GM12874 (cell line): ENCODE results near the gene PADI1.

Experiments used
- TF ChIP-seq, protein P1 (sequence below): IDR thresholded peaks from 2 replicates; pipeline ENCODE4 v1.5.1; 2011; ENCODE audit warnings: low read depth, mild to moderate bottlenecking, control low read depth, low read length, moderate library complexity; ENCODE audit not compliant: insufficient read depth

Gene PADI1, protein sequence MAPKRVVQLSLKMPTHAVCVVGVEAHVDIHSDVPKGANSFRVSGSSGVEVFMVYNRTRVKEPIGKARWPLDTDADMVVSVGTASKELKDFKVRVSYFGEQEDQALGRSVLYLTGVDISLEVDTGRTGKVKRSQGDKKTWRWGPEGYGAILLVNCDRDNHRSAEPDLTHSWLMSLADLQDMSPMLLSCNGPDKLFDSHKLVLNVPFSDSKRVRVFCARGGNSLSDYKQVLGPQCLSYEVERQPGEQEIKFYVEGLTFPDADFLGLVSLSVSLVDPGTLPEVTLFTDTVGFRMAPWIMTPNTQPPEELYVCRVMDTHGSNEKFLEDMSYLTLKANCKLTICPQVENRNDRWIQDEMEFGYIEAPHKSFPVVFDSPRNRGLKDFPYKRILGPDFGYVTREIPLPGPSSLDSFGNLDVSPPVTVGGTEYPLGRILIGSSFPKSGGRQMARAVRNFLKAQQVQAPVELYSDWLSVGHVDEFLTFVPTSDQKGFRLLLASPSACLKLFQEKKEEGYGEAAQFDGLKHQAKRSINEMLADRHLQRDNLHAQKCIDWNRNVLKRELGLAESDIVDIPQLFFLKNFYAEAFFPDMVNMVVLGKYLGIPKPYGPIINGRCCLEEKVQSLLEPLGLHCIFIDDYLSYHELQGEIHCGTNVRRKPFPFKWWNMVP

DNA sequence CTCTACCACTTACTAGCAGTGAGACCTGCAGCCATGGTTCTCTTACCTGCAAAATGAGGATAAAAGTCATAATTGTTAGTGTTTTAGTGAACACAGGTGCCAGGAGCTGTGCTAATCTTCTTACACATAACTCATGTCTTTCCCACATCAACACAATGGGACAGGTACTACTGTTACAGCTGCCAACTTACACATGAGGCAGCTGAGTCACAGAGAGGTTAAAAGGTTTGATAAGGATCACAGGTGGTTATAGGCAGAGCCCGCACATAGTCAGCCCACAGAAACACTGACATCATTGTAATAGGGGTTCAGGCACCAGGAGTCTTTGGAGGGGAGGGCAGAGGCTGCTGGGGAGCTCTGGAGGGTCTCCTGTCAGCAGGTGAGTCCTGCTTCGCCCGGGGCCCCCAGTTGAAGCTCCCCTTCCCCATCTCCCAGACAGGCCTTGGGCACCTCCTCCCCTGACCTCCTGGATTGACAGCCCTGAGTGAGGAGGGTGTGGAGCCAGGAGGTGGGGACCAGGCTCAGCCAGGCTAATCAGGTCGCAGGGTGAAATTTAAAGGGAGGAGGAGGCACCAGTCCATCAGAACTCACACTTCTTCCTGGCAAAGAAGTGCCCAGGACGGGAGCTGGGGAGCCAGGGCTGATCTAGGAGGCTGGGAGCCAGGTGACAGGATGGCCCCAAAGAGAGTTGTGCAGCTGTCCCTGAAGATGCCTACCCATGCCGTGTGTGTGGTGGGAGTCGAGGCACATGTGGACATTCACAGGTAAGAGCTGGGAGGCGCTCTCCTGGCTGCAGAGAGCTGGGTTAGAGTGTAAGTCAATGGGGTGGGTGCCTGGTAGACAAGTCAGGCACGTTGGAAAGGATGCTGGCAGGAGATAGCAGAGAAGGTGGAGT lies at the start of gene PADI1:
PADI1 (plus strand) TSS at position 583 of the 895 bp plus-strand sequence; CDS start at position 673, 90 bp downstream.
- TF ChIP-seq, protein P1, sequence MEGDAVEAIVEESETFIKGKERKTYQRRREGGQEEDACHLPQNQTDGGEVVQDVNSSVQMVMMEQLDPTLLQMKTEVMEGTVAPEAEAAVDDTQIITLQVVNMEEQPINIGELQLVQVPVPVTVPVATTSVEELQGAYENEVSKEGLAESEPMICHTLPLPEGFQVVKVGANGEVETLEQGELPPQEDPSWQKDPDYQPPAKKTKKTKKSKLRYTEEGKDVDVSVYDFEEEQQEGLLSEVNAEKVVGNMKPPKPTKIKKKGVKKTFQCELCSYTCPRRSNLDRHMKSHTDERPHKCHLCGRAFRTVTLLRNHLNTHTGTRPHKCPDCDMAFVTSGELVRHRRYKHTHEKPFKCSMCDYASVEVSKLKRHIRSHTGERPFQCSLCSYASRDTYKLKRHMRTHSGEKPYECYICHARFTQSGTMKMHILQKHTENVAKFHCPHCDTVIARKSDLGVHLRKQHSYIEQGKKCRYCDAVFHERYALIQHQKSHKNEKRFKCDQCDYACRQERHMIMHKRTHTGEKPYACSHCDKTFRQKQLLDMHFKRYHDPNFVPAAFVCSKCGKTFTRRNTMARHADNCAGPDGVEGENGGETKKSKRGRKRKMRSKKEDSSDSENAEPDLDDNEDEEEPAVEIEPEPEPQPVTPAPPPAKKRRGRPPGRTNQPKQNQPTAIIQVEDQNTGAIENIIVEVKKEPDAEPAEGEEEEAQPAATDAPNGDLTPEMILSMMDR: no peak

DNA sequence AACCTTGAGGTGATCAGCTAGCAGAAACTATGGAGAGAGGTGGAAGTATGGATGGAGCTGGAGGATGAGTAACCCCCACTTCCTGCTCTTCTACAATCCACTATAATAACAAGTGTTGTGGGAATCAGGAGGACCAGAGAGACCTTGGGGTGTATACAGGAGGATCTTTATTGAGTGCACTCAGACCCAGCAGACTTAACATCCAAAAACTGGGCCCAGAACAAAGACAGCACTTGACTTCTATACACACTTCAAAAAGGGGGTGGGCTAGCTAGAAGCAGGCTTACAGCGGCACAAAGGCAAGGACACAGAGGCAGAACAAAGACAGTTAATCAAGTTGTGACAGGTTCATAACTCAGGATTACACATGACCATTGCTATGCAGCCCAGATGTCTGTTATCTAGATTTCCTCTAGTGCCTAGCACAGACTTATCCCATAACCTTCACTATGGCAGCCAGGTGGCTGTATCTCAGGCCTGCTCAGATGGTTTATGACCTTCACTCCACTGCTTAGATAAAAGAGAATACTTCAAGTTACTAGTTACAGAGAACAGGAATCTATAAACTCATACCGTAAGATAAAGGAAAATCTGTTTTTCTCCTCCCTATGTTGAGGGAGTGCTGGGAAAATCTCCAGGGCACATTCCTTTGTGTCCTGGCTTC lies 49.5 kb upstream of the PADI1 start:
- TF ChIP-seq, protein P1: no peak

- TF ChIP-seq, protein P1: no peak
These were observed 48.8 kb upstream of the PADI1 start for GRCh38 chr1:17156108-17156507.

DNA sequence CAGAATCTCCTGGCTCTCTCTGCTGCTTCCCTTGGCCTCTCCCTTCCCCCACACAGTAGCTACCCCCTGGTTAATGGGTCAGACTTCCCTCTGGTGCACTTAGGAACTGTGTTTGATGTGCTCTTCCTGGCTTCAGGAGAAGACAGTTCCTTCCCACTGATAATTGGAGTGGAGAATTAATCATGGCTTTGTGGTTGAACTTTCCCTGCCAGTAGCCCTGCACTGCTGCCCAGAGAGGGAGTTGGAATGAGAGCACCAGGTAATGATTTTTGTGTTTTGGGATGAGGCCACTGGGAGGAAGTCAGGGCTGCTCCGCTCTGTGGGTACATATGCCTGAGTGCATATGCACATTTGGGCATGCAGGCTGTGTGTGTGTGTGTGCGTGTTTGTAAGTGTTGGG lies 46.0 kb upstream of the PADI1 start:
- TF ChIP-seq, protein P1: no peak

- TF ChIP-seq, protein P1: no peak
These were observed 43.7 kb upstream of the PADI1 start for GRCh38 chr1:17161137-17161740.

DNA sequence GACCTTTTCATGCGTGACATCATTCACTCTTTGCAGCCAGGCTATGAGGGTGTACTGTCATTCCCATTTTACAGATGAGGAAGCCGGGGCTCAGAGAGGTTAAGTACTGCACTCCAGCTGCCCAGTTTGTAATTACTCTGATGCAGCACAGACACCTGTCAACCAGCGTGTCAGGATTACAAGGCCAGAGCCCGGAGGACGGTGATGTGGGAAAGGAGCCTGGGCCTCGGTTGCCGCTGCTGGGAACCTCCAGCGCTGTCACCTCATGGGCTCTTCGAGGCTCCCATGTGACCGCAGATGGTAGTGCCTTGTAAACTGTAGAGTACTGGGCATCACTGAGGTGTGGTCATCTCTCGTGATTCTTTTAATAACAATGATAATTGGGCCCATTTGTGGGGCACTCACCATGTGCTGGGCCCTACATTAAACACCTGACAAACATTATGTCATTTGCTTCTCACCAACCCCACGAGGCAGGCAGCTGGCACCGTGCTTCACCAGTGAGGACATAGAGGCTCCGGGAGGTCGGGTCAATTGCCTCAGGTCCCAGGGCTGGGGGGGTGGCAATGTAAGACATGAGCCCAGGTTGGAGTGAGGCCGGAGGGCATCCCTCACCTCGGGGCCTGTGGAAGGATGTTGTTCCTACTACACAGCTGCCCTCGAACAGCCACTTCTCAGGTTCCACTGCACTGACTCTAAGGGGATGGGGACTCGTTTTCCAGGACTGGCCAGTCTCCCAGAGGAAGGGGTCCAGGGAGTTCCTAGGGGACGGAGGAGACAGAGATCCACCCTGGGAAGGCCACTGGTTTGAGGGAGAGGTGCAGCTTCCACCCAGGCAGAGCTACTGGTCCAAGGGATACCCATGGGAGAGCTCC lies 42.8 kb upstream of the PADI1 start:
- TF ChIP-seq, protein P1: no peak
